HG03175 (cell line): ENCODE results near the gene PXDN.

ENCODE experiments used
- ATAC-seq: cut with Tn5 transposase; IDR thresholded peaks from one replicate; pipeline ENCODE4 v1.9.1; 2021; ENCODE audit warnings: mild to moderate bottlenecking, moderate library complexity; ENCODE audit not compliant: unreplicated experiment

PXDN gene

DNA sequence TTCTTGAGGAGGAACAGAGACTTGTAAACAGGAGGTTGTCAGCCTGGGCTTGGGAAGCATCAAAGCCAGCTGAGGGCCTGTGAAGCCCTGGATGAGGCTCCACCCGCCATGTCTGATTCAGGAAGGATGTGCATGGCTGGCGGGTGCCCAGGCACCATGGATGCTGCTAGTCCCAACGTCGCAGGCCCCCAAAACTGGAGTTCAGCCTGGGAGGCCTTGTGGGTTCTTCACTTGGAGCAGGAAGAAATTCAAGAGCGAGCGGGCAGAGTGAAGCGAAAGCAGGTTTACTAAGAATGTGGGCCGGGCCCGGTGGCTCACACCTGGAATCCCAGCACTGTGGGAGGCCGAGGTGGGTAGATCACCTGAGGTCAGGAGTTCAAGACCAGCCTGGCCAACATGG is 12.1 kb upstream of the PXDN start:
- ATAC-seq, result no peak

GRCh38 chr2:1755436-1756191 is 11.3 kb upstream of the PXDN start:
- ATAC-seq, result no peak

DNA sequence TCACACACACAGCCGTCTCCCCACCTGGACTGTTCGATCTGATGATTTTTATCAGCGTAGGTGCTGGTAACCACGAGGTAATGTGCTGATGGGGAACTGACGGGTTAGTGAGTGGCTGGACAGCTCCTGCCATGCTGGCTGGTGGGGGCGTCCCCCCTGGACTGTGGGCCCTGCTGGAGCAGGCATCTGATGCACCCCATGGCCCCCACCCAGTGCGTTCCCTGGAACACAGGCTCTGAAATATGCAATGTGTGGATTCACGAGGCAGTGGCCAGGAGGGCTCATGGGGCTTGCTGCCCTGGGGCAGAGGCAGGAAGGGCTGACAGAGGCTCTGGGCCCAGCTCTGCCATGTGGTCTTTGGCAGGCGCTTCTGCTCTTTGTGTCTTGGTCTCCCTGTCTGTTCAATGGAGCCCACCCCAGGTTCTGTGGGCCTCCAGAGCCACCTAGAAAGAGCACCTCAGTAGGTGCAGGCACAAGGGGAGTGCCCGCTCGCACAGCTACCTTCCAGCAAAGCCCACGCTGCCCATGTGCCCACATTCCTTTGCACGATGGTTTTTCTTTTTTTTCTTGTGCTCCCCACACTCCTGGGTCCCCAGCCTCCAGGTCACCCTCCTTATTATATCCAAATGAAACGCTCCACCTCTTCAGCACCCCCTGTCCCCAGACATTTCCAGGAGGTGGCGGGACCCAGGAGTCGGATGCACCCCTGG is 10.3 kb upstream of the PXDN start:
- no peak for ATAC-seq

GRCh38 chr2:1754046-1754445 is 9.7 kb upstream of the PXDN start:
- ATAC-seq, result no peak

DNA sequence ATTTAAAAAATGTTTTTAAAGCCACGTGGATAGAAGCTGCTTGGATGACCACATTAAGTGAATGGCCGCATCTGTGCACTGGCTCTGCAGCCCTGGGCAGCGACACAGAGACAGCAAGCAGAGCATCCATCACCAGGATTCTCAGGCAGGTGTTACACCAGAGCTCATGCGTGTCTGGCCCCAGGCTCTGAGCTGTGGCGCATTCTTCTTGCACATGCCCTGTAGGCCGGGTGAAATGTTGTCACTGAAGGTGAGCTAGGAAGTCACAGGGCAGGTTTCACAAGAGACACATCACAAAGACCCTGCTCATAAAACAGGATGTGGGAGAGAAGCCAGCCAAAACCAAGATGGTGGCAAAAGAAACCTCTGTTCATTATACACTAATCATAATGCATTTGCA is 8.4 kb upstream of the PXDN start:
- no peak for ATAC-seq

GRCh38 chr2:1751767-1752725 is 7.7 kb upstream of the PXDN start:
- no peak for ATAC-seq

GRCh38 chr2:1750933-1751766 is 6.8 kb upstream of the PXDN start:
- ATAC-seq, result peak; percentile 64

- ATAC-seq, result no peak
Measured at GRCh38 chr2:1750270-1750932, 6.1 kb upstream of the PXDN start.

DNA sequence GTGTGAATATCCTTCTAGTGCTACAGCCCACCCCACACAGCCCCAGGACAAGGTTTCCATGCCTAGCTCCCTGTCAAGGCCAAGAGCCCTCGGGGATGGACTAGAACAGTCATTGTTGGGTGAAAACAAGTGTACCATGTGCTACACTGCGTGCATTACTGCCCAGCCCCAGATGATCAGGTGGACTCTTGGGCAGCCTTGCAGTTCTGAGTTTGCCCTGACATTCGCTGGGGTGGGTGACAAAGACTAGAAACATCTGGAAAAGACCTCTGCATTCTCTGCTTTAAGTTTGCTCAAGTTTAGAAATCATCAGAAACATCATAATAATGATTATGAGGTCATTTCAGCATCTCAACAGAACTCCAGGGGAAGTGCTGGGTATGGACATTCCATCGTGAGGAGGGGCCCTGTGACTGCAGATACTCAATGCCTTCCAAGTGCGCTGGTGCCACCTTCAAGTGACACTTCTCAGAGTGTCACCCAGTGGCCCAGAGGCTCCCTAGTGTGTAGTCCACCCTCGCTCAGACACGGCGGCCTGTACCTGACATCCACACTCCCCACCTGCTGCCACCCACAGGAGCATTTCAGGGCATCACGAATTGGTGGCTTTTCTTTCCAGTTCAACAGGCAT is 5.3 kb upstream of the PXDN start:
- ATAC-seq, result no peak

DNA sequence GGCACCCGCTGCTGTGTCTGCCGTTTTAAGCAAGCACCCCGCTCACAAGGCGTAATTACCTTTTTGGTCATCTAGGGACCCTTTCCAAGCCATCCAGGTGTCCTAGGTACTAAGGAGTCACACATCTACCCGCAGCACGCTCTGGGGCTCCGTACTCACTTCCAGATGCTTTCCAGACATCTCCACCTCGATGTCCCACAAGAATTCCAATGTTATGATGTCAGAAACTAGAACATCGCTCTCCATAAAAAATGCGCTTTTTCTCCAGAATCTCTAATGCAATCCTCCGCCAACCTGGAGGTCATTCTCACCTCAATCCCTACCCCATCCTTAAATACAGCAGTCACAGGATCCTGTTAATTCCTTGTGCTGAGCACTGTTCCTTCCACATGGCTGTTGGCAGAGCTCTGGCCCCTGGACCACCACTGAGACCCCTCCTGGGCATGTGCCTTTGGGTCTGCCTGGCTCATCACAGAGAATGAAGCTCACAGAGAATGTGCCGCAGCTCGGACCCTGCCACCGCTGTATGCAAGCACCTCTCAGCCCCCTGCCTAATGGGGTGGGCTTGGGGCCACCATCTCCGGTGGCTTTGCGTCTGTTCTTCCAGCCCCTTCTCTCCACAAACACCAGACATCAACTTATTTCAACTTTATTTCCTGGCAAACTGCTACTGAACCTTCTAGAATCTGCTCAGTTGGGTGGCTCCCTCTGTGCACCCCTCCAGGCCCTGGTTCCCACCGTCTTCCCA is 4.6 kb upstream of the PXDN start:
- ATAC-seq, result no peak

DNA sequence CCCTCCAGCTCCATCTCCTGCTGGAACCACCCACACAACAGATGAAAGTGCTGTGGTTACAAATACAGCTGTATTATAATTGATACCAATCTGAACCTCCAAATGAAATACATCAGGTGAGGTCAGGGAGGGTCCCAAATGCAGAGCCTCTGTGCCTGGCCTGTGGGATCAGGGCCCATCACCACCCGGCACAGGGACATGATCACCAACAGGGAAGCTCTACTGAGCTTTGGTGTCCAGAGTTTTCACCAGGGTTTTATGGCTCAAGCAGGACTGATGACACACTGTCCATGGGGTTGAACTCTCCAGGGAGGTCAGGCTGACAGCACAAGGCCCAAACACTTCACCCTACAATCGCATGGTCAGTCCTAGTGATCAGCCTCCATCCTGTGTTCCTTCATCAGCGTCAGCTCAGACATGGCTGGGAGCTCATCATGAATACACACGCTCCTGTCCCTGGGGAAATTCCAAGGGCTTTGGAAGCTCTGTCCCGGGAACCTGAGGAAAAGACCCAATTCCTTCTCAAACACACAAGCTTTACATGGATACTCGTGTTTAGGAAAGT is 3.9 kb upstream of the PXDN start:
- ATAC-seq, result no peak

- no peak for ATAC-seq
Measured at GRCh38 chr2:1747065-1747941, 3.0 kb upstream of the PXDN start.

DNA sequence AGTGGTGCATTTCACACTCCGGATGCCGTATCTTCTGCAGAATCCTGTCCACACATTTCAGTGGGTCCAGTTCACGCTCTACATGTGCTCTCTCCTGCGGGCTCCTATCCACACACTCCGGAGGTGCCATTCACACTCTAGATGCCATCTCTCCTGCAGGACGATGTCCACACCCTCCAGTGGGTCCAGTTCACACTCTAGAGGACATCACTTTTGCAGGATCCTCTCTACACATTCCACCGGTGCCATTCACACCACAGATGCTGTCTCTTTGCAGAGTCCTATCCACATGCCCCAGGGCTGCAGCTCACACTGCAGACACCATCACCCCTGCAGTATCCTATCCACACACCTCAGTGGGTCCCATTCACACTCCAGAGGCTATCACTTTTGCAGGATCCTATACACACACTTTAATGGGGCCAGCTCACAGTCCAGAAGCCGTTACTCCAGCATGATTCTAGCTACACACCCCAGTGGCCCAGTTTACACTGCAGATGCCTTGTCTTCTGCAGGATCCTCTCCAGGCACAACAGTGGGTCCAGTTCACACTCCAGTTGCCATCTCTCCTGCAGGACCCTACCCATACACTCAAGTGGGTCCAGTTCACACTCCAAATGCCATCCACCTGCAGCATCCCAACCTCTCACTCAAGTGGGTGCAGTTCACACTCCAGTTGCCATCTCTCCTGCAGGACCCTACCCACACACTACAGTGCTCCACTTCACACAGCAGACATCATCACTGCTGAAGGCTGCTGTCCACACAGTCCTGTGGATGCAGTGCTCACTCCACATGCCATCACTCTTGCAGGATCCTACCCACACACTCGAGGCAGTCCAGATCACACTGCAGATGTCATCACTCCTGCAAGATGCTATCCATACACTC is 2.1 kb upstream of the PXDN start:
- no peak for ATAC-seq

DNA sequence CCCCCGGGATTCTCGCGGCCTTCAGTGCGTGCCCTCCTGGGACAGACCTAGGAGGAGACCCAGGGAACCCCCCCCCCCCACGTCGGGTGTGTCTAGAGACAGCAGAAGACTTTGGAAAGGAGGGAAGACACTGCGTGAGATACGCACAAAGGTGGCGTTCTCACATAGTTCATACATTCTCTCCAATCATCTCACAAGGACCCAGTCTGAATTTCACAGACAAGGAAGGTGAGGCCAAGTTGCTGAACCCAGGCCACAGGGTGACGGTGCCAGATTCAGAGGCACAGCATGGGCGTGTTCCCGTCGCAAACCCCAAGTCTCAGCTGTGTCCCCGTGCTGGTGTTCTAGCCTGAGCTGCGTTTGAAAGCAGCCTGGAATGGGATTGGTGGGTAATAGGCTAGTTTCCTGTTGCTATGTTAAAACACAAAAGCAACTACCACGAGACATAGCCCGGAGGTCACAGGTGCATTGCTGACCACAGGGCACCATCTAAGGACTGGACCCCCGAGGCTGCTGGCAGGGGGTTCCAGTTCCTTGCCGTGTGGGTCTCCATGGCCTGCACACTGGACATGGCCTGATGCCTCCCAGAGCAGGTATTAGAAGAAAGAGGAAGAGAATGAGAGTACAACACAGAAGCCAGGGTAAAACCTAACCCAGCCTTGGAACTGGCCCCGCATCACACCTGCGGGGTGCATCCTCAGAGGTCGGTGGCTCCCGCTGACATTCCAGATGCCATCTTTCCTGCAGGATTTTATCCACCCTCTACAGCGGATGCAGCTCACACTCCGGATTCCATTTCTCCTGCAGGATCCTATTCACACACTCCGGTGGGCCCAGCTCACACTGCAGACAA is 1.1 kb upstream of the PXDN start:
- no peak for ATAC-seq

DNA sequence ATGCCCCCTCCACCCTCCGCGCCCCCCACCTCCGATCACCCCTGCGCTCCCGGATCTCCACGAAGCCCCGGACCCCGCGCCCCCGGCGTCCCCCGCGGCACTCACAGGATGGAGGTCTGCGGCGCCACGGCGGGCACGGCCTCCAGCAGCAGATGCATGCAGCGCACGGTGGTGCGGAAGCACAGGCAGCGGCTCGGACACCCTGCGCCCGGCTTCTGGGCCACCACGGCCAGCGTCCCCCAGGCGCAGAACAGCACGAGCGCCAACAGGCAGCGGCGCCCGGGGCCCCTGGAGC is 217 bp downstream of the PXDN start:
- no peak for ATAC-seq
